ENCODE measurements around the gene AHNAK2. TPM values are rescaled to one million over a fixed set of nuclear protein-coding genes. Genes with fewer than 3 reads are reported as not detected.
"Not testable (repeated sequence)": the region's sequence is repeated elsewhere in the genome, so short reads cannot be mapped to it uniquely, and the experiment has no call there.

Gene AHNAK2
- total and polyA plus RNA-seq, 2 donors from 2014 or later: 1.1 to 72.0 TPM

- H3K4me3 ChIP-seq (ENCODE audit: low read length in 3 of 3): no peak overlapping the region
- H3K9me3 ChIP-seq (ENCODE audit: control insufficient read depth in 2 of 3, insufficient read depth in 1 of 3, low read length in 3 of 3): no peaks in the 10 kb centered on the region
- H3K36me3 ChIP-seq (ENCODE audit: control insufficient read depth in 2 of 3, insufficient read depth in 3 of 3, low read length in 3 of 3): no peaks in the 10 kb centered on the region
- no peaks in the 10 kb centered on the region for H3K4me1 ChIP-seq (ENCODE audit: control insufficient read depth in 2 of 3, insufficient read depth in 2 of 3, low read depth in 1 of 3, low read length in 3 of 3)
- no peak overlapping the region for H3K27ac ChIP-seq (ENCODE audit: low read depth in 2 of 2, low read length in 2 of 2)
- no peaks in the 10 kb centered on the region for H3K27me3 ChIP-seq (ENCODE audit: control insufficient read depth, insufficient read depth, low read length)
- DNase-seq: peak in 1 of 5 donors; percentile 59
- TF ChIP-seq CTCF (IDR thresholded peaks at IDR 0.05; ENCODE audit: borderline replicate concordance, extremely low read depth, insufficient read depth): no peak
- no peak overlapping the region for H3K9ac ChIP-seq (ENCODE audit: low read length in 3 of 3)
- intact Hi-C loops (cut with DNase I): no loop called here
- FAIRE-seq: no peak
Measured at GRCh38 chr14:104953896-104954656, 24.1 kb downstream of the AHNAK2 start.

- FAIRE-seq: no peak
- peak in 1 of 5 donors; percentile 55 for DNase-seq
- Histone ChIP-seq H3K27me3 (ENCODE audit: control insufficient read depth, insufficient read depth, low read length) (no peaks in the 10 kb centered on the region), H3K9ac (ENCODE audit: low read length in 3 of 3) (no peak overlapping the region), H3K4me1 (ENCODE audit: control insufficient read depth in 2 of 3, insufficient read depth in 2 of 3, low read depth in 1 of 3, low read length in 3 of 3) (no peaks in the 10 kb centered on the region), H3K36me3 (ENCODE audit: control insufficient read depth in 2 of 3, insufficient read depth in 3 of 3, low read length in 3 of 3) (no peaks in the 10 kb centered on the region), H3K27ac (ENCODE audit: low read depth in 2 of 2, low read length in 2 of 2) (no peak overlapping the region), H3K4me3 (ENCODE audit: low read length in 3 of 3) (no peak overlapping the region), H3K9me3 (ENCODE audit: control insufficient read depth in 2 of 3, insufficient read depth in 1 of 3, low read length in 3 of 3) (no peaks in the 10 kb centered on the region)
- intact Hi-C loops (cut with DNase I): no loop called here
- no peak for TF ChIP-seq CTCF (IDR thresholded peaks at IDR 0.05; ENCODE audit: borderline replicate concordance, extremely low read depth, insufficient read depth)
Measured at GRCh38 chr14:104953097-104953496, 25.1 kb downstream of the AHNAK2 start.

GRCh38 chr14:104951863-104952657, 26.1 kb downstream of the AHNAK2 start:
- DNase-seq: peak in 1 of 5 donors; percentile 64
- H3K27me3 ChIP-seq (ENCODE audit: control insufficient read depth, insufficient read depth, low read length); H3K4me3 ChIP-seq (ENCODE audit: low read length in 3 of 3); H3K36me3 ChIP-seq (ENCODE audit: control insufficient read depth in 2 of 3, insufficient read depth in 3 of 3, low read length in 3 of 3); H3K9ac ChIP-seq (ENCODE audit: low read length in 3 of 3); FAIRE-seq; H3K4me1 ChIP-seq (ENCODE audit: control insufficient read depth in 2 of 3, insufficient read depth in 2 of 3, low read depth in 1 of 3, low read length in 3 of 3); H3K27ac ChIP-seq (ENCODE audit: low read depth in 2 of 2, low read length in 2 of 2); H3K9me3 ChIP-seq (ENCODE audit: control insufficient read depth in 2 of 3, insufficient read depth in 1 of 3, low read length in 3 of 3); intact Hi-C loops (cut with DNase I): not testable (repeated sequence)

- H3K27me3 ChIP-seq (ENCODE audit: control insufficient read depth, insufficient read depth, low read length); H3K36me3 ChIP-seq (ENCODE audit: control insufficient read depth in 2 of 3, insufficient read depth in 3 of 3, low read length in 3 of 3); intact Hi-C loops (cut with DNase I); H3K27ac ChIP-seq (ENCODE audit: low read depth in 2 of 2, low read length in 2 of 2); H3K4me3 ChIP-seq (ENCODE audit: low read length in 3 of 3); FAIRE-seq; H3K9me3 ChIP-seq (ENCODE audit: control insufficient read depth in 2 of 3, insufficient read depth in 1 of 3, low read length in 3 of 3); H3K9ac ChIP-seq (ENCODE audit: low read length in 3 of 3); H3K4me1 ChIP-seq (ENCODE audit: control insufficient read depth in 2 of 3, insufficient read depth in 2 of 3, low read depth in 1 of 3, low read length in 3 of 3): not testable (repeated sequence)
- DNase-seq: peak in 1 of 5 donors; percentile 22
Measured at GRCh38 chr14:104950701-104951100, 27.5 kb downstream of the AHNAK2 start.
